ENCODE measurements around the gene INHBC. TPM values are rescaled to one million over a fixed set of nuclear protein-coding genes. Genes with fewer than 3 reads are reported as not detected.

INHBC gene
- total RNA-seq, 1 experiment from 2014 or later, result not detected

DNA sequence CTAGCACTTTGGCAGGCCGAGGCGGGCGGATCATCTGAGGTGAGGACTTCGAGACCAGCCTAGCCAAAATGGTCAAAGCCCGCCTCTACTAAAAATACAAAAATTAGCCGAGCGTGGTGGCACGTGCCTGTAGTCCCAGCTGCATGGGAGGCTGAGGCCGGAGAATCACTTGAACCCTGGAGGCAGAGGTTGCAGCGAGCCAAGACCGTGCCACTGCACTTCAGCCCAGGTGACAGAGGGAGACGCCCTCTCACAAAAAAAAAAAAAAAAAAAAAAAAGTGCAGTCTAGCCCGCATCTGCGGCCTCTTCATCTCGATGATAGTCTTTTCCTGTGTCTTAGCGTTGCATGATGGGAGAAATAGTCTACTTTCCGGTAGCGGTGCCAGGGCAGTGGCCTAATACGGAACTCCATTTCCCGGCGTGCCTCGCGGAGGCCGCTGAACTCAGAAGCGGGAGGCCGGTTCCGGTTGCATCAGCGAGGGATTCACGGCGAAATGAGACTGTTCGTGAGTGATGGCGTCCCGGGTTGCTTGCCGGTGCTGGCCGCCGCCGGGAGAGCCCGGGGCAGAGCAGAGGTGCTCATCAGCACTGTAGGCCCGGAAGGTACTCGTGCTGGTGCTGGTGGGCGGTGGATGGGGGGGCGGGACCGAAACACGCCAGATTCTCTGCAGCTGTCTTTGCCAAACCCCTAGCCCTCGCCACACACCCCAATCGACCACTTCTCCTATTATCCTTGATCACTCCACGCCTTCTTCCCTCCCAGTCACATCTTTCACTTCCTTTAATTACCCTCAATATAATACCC, 53.2 kb downstream of the INHBC start, which contains the start of gene MARS1:
TSS of gene MARS1 (plus strand) at position 472 of the 805 bp plus-strand sequence. CDS start at position 495, 23 bp downstream.
- intact Hi-C loops (cut with micrococcal nuclease), result no loop called here
- H3K27ac ChIP-seq (ENCODE audit: low read length), result 0 out of 2 replicates have a peak within 1 kb of the TSS, but pooled peaks have one; percentile 7
- peaks cover 27% of the 10 kb centered on the region for H3K36me3 ChIP-seq (ENCODE audit: low read depth, low read length)
- H3K4me2 ChIP-seq (ENCODE audit: low read length), result peak within 1 kb of the TSS; percentile 93
- H3K9me3 ChIP-seq (ENCODE audit: low read length), result no peaks in the 10 kb centered on the region
- peak within 1 kb of the TSS; percentile 73 for H2AFZ ChIP-seq (ENCODE audit: low read length)
- TF ChIP-seq CTCF (conservative IDR thresholded peaks at IDR 0.05; ENCODE audit: low read depth, low read length) (peak; percentile 49), EZH2 (IDR thresholded peaks at IDR 0.05; ENCODE audit: low read length, unreplicated experiment) (no peak), EZH2phosphoT487 (IDR thresholded peaks at IDR 0.05; ENCODE audit: borderline replicate concordance, low read length) (no peak)
- peak within 1 kb of the TSS; percentile 89 for H3K9ac ChIP-seq (ENCODE audit: low read length)
- ATAC-seq (peak; percentile 98), DNase-seq (peak; percentile 98)
- no peaks in the 10 kb centered on the region for H4K20me1 ChIP-seq (ENCODE audit: low read length)
- POLR2A ChIA-PET (ENCODE audit: unreplicated experiment), result no interaction called here
- no peaks in the 10 kb centered on the region for H3K27me3 ChIP-seq (ENCODE audit: low read length)
- CTCF ChIA-PET, result interaction anchor here (0.6 kb wide), 1 partner anchor 222 kb away, joined by 3 read pairs; no protein-coding TSS in a partner anchor
- no peaks in the 10 kb centered on the region for H3K9me2 ChIP-seq (replicated peaks; ENCODE audit: low read length)
- H3K79me2 ChIP-seq (ENCODE audit: low read length), result peaks cover 24% of the 10 kb centered on the region
- H3F3A ChIP-seq (ENCODE audit: low read length, unreplicated experiment), result no peaks in the 10 kb centered on the region
- H3K4me3 ChIP-seq (ENCODE audit: low read length), result peak within 1 kb of the TSS; percentile 91
- no TSS peak for BruUV-seq (replicated peaks)
- peaks cover 10% of the 10 kb centered on the region for H3K4me1 ChIP-seq (ENCODE audit: insufficient read depth, low read length)

DNA sequence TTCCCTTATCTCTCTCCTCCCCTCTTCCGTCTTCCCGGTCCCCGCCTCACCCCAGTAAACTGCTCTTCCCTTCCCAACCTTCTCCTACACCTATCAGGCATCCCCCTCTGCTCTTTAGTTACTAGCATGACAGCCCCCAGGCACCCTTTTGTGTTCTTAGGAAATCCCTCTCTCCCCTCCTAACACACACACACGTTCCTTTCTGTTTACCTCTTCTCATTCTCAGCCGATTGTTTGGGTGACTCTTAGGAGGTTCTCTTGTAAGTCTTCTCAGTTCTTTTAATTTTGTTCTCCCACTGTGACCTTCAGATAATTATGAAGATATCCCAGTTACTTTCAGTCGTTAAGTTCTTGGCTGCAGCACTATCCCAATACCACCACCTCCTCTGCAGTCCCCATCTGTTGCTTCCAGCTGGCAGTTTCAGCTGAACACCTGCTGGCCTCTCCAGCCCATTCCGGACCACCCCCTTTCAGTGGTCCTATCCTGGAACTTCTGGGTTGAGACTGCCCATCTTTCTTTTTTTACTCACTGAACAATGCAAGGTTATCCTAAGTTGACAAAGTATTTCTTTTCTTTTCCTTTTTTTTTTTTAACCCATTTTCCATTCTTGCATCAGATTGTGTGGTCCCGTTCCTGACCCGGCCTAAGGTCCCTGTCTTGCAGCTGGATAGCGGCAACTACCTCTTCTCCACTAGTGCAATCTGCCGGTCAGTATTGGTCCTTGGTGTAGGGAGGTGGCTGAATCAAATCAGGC, 54.0 kb downstream of the INHBC start:
- peak overlapping the region; percentile 89 for H3K9ac ChIP-seq (ENCODE audit: low read length)
- POLR2A ChIA-PET (ENCODE audit: unreplicated experiment), result no interaction called here
- DNase-seq (no peak), ATAC-seq (peak; percentile 23)
- H3K9me2 ChIP-seq (replicated peaks; ENCODE audit: low read length), result no peaks in the 10 kb centered on the region
- H4K20me1 ChIP-seq (ENCODE audit: low read length), result no peaks in the 10 kb centered on the region
- peak overlapping the region; percentile 93 for H3K4me2 ChIP-seq (ENCODE audit: low read length)
- 0 out of 2 replicates have a peak overlapping the region, but pooled peaks have one; percentile 7 for H3K27ac ChIP-seq (ENCODE audit: low read length)
- peak overlapping the region; percentile 70 for H2AFZ ChIP-seq (ENCODE audit: low read length)
- peaks cover 24% of the 10 kb centered on the region for H3K79me2 ChIP-seq (ENCODE audit: low read length)
- H3K27me3 ChIP-seq (ENCODE audit: low read length), result no peaks in the 10 kb centered on the region
- TF ChIP-seq EZH2phosphoT487 (IDR thresholded peaks at IDR 0.05; ENCODE audit: borderline replicate concordance, low read length) (no peak), EZH2 (IDR thresholded peaks at IDR 0.05; ENCODE audit: low read length, unreplicated experiment) (no peak), CTCF (conservative IDR thresholded peaks at IDR 0.05; ENCODE audit: low read depth, low read length) (no peak)
- H3K36me3 ChIP-seq (ENCODE audit: low read depth, low read length), result peaks cover 30% of the 10 kb centered on the region
- intact Hi-C loops (cut with micrococcal nuclease), result no loop called here
- no peaks in the 10 kb centered on the region for H3K9me3 ChIP-seq (ENCODE audit: low read length)
- CTCF ChIA-PET, result no interaction called here
- peaks cover 10% of the 10 kb centered on the region for H3K4me1 ChIP-seq (ENCODE audit: insufficient read depth, low read length)
- peak overlapping the region; percentile 91 for H3K4me3 ChIP-seq (ENCODE audit: low read length)
- no peaks in the 10 kb centered on the region for H3F3A ChIP-seq (ENCODE audit: low read length, unreplicated experiment)
- TSS peak; percentile 51 for BruUV-seq (replicated peaks)

Data from PC-3 (cell line).